ENCODE measurements around the gene UMAD1. TPM values are rescaled to one million over a fixed set of nuclear protein-coding genes. Genes with fewer than 3 reads are reported as not detected.

Gene UMAD1
- total and polyA plus RNA-seq, 2 donors from 2014 or later, result 18.0 to 20.3 TPM

GRCh38 chr7:7772397-7772821 lies 131.9 kb downstream of the UMAD1 start:
- DNase-seq, result peak in 3 of 5 donors; percentile 45 to 72 (median 58)
- no peak for TF ChIP-seq CTCF (IDR thresholded peaks at IDR 0.05; ENCODE audit: borderline replicate concordance, extremely low read depth, insufficient read depth)
- FAIRE-seq, result no peak

GRCh38 chr7:7773334-7774309 lies 133.1 kb downstream of the UMAD1 start:
- FAIRE-seq, result no peak
- H3K4me1 ChIP-seq (ENCODE audit: control insufficient read depth in 2 of 3, insufficient read depth in 2 of 3, low read depth in 1 of 3, low read length in 3 of 3), result no peaks in the 10 kb centered on the region
- H3K9me3 ChIP-seq (ENCODE audit: control insufficient read depth in 2 of 3, insufficient read depth in 1 of 3, low read length in 3 of 3), result no peaks in the 10 kb centered on the region
- intact Hi-C loops (cut with DNase I), result no loop called here
- no peak for TF ChIP-seq CTCF (IDR thresholded peaks at IDR 0.05; ENCODE audit: borderline replicate concordance, extremely low read depth, insufficient read depth)
- DNase-seq, result no peak
- H3K9ac ChIP-seq (ENCODE audit: low read length in 3 of 3), result no peak overlapping the region
- no peaks in the 10 kb centered on the region for H3K27me3 ChIP-seq (ENCODE audit: control insufficient read depth, insufficient read depth, low read length)
- no peak overlapping the region for H3K4me3 ChIP-seq (ENCODE audit: low read length in 3 of 3)
- no peaks in the 10 kb centered on the region for H3K36me3 ChIP-seq (ENCODE audit: control insufficient read depth in 2 of 3, insufficient read depth in 3 of 3, low read length in 3 of 3)
- H3K27ac ChIP-seq (ENCODE audit: low read depth in 2 of 2, low read length in 2 of 2), result no peak overlapping the region

More at GRCh38 chr7:7772397-7772821, 131.9 kb downstream of the UMAD1 start:
- Histone ChIP-seq H3K4me3 (ENCODE audit: low read length in 3 of 3) (no peak overlapping the region), H3K27ac (ENCODE audit: low read depth in 2 of 2, low read length in 2 of 2) (no peak overlapping the region), H3K4me1 (ENCODE audit: control insufficient read depth in 2 of 3, insufficient read depth in 2 of 3, low read depth in 1 of 3, low read length in 3 of 3) (no peaks in the 10 kb centered on the region), H3K9ac (ENCODE audit: low read length in 3 of 3) (peak overlapping the region in 1 of 3 donors; percentile 4), H3K27me3 (ENCODE audit: control insufficient read depth, insufficient read depth, low read length) (no peaks in the 10 kb centered on the region), H3K36me3 (ENCODE audit: control insufficient read depth in 2 of 3, insufficient read depth in 3 of 3, low read length in 3 of 3) (no peaks in the 10 kb centered on the region), H3K9me3 (ENCODE audit: control insufficient read depth in 2 of 3, insufficient read depth in 1 of 3, low read length in 3 of 3) (no peaks in the 10 kb centered on the region)
- intact Hi-C loops (cut with DNase I), result no loop called here

- no peak overlapping the region for H3K27ac ChIP-seq (ENCODE audit: low read depth in 2 of 2, low read length in 2 of 2)
- H3K4me1 ChIP-seq (ENCODE audit: control insufficient read depth in 2 of 3, insufficient read depth in 2 of 3, low read depth in 1 of 3, low read length in 3 of 3), result no peaks in the 10 kb centered on the region
- intact Hi-C loops (cut with DNase I), result no loop called here
- no peak for DNase-seq
- no peak for TF ChIP-seq CTCF (IDR thresholded peaks at IDR 0.05; ENCODE audit: borderline replicate concordance, extremely low read depth, insufficient read depth)
- no peak for FAIRE-seq
- no peaks in the 10 kb centered on the region for H3K9me3 ChIP-seq (ENCODE audit: control insufficient read depth in 2 of 3, insufficient read depth in 1 of 3, low read length in 3 of 3)
- H3K9ac ChIP-seq (ENCODE audit: low read length in 3 of 3), result no peak overlapping the region
- H3K36me3 ChIP-seq (ENCODE audit: control insufficient read depth in 2 of 3, insufficient read depth in 3 of 3, low read length in 3 of 3), result no peaks in the 10 kb centered on the region
- H3K27me3 ChIP-seq (ENCODE audit: control insufficient read depth, insufficient read depth, low read length), result no peaks in the 10 kb centered on the region
- no peak overlapping the region for H3K4me3 ChIP-seq (ENCODE audit: low read length in 3 of 3)
Measured at GRCh38 chr7:7779888-7780287, 139.3 kb downstream of the UMAD1 start.
